DOHH2 (cell line): ENCODE results near the gene PLAAT4.

Source experiments
- CTCF ChIP-seq: fragments of 200-600 bp; sonication (generic); IDR thresholded peaks from one replicate; pipeline ENCODE4 v1.5.1; 2014; ENCODE audit warnings: antibody characterized with exemption, mild to moderate bottlenecking, low read depth, low read length; ENCODE audit not compliant: poor library complexity, severe bottlenecking
- EZH2phosphoT487 ChIP-seq: fragments of 200-600 bp; sonication (generic); IDR thresholded peaks from 2 replicates; pipeline ENCODE4 v1.6.1; 2017; ENCODE audit warnings: borderline replicate concordance, mild to moderate bottlenecking, antibody characterized with exemption, low read length, moderate library complexity, mixed read lengths

DNA sequence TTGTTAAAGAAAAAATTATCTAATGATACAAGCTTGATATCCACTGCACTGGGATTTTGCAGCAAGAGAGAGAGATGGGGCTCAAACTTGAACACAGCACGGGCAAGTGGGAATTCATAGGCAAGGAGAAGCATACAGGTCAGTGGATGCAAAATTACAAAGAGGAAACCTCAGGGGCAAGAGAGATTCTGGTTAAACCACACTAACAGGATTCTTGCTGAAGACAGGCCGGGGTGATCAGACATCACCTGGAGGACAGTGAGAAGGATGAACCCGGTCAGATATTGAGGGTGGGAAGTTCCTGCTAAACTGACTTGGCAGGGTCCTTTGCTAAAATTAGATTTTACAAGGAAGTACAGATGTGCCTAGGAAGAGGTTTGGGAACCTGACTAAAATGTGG is 2.5 kb upstream of the PLAAT4 start:
- TF ChIP-seq CTCF, result no peak
- TF ChIP-seq EZH2phosphoT487, result no peak
